ENCODE measurements around the gene NTM. TPM values are rescaled to one million over a fixed set of nuclear protein-coding genes. Genes with fewer than 3 reads are reported as not detected.

NTM gene
- total RNA-seq, 1 donor from 2014 or later = 4.3 TPM

DNA sequence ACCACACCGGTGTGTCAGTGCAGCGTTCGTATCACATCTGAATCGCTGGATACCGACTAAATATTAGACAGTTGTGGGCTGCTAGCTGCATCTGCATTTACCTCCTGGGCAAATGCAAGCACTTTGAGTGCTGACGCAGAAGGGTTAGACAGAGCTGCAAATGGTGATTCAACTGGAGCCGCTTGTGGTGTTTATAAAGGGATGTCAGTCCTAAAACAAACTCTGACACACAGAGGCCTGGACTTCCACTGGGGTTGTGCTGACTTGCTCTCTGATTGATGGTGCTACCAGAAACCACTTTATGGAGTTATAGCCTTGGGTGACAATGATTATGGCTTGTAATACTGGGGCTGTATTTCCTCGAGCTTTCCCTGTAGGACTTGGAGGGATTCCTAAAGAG lies 374.4 kb downstream of the NTM start:
- H3K4me3 Mint-ChIP-seq (ENCODE audit: low read depth) = no peak overlapping the region
- H3K9me3 Mint-ChIP-seq (ENCODE audit: low read depth) = no peaks in the 10 kb centered on the region
- no peaks in the 10 kb centered on the region for H3K36me3 Mint-ChIP-seq (ENCODE audit: insufficient read depth)
- no peak for DNase-seq (ENCODE audit: low spot score, unreplicated experiment)
- H3K27me3 Mint-ChIP-seq = peaks cover 32% of the 10 kb centered on the region
- TF ChIP-seq, protein P1, sequence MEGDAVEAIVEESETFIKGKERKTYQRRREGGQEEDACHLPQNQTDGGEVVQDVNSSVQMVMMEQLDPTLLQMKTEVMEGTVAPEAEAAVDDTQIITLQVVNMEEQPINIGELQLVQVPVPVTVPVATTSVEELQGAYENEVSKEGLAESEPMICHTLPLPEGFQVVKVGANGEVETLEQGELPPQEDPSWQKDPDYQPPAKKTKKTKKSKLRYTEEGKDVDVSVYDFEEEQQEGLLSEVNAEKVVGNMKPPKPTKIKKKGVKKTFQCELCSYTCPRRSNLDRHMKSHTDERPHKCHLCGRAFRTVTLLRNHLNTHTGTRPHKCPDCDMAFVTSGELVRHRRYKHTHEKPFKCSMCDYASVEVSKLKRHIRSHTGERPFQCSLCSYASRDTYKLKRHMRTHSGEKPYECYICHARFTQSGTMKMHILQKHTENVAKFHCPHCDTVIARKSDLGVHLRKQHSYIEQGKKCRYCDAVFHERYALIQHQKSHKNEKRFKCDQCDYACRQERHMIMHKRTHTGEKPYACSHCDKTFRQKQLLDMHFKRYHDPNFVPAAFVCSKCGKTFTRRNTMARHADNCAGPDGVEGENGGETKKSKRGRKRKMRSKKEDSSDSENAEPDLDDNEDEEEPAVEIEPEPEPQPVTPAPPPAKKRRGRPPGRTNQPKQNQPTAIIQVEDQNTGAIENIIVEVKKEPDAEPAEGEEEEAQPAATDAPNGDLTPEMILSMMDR (IDR thresholded peaks at IDR 0.05; ENCODE audit: unreplicated experiment) = no peak
- no peak overlapping the region for H3K27ac Mint-ChIP-seq
- H3K4me1 Mint-ChIP-seq (ENCODE audit: low read depth) = peaks cover 5% of the 10 kb centered on the region

DNA sequence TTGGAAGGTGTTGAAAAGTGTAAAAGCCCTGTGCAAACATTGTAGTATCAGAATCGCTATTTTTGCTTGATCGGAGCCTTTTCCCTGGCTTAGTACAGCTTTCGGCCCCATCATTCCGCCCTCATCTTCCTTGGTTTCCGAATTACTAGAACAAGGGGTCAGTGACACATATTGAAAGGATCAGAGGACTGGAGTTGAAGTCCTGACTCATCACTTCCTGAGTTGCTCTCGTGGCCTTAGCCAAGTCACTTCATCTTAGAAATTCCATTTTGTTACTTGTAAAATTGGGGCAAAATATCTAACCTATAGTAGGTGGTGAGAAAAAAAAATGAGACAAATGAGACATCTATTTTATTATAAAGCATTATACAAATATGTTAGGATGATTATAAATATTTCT lies 375.0 kb downstream of the NTM start:
- Mint-ChIP-seq H3K27me3 (peaks cover 37% of the 10 kb centered on the region), H3K4me3 (ENCODE audit: low read depth) (no peak overlapping the region), H3K27ac (no peak overlapping the region), H3K9me3 (ENCODE audit: low read depth) (no peaks in the 10 kb centered on the region), H3K4me1 (ENCODE audit: low read depth) (peaks cover 2% of the 10 kb centered on the region), H3K36me3 (ENCODE audit: insufficient read depth) (no peaks in the 10 kb centered on the region)
- no peak for DNase-seq (ENCODE audit: low spot score, unreplicated experiment)
- TF ChIP-seq, protein P1 (IDR thresholded peaks at IDR 0.05; ENCODE audit: unreplicated experiment) = no peak

DNA sequence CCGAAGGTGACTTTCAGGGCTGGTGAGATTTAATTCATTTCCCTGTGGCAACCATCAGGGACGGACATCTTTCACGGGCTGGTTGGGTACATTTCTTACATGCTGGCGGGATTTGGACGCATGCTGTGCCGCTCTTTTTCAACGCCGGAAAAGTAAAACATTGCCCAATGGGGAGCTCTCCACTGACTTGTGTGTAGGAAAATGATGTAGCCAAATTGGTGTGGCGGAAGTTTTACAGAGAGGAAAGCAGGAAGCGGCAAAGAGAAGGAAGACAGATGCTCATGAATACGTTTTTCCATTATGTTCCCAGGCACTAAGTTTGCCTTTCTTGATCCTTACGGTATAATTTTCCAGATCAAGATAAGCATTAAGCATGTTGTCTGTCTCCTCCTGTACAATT lies 375.8 kb downstream of the NTM start:
- Mint-ChIP-seq H3K4me3 (ENCODE audit: low read depth) (no peak overlapping the region), H3K27ac (no peak overlapping the region), H3K9me3 (ENCODE audit: low read depth) (no peaks in the 10 kb centered on the region), H3K4me1 (ENCODE audit: low read depth) (no peaks in the 10 kb centered on the region), H3K36me3 (ENCODE audit: insufficient read depth) (no peaks in the 10 kb centered on the region), H3K27me3 (peaks cover 33% of the 10 kb centered on the region)
- TF ChIP-seq, protein P1 (IDR thresholded peaks at IDR 0.05; ENCODE audit: unreplicated experiment) = no peak
- DNase-seq (ENCODE audit: low spot score, unreplicated experiment) = no peak

DNA sequence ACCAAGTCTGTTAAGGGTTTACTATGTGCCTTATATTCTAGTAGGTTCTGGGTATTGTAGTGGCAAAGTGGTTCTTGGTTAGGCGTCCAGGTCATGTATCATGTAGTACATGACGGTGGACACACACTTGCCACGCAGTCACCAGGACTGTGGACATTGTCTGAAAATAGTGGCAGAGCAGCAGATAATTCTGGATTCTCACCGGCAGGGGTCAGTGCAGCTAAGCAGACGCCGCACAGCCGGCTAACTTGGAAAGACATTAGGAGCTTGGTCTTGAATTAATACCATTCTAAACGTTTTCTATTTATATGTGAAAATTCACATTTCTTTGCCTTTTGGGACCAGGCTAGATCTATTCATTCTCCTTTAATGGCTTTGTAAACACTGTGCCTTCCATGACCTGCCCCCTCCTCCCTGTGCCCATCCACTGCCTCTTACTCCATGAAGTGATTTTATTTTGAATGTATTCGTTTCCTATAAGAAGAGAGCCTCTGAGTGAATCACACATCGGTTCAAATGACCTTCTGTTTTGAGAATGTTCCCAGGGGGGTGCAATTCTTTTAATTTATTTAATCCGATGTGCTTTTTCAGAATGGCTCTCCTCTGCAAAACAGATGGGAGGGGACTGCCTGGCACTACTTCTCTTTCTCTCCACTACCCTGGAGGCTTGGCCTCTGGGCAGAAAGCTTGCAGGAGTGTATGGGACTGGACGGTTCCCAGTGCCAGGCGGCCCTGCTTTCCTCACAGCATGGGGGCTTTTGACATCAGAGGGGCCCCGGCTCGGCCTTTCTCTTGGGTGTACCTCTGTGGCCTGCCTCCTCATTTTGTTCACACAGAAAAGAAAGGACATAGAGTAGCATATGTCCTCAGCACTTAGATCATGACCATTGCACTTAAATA lies 378.0 kb downstream of the NTM start:
- H3K4me1 Mint-ChIP-seq (ENCODE audit: low read depth) = no peaks in the 10 kb centered on the region
- H3K27me3 Mint-ChIP-seq = peaks cover 33% of the 10 kb centered on the region
- TF ChIP-seq, protein P1 (IDR thresholded peaks at IDR 0.05; ENCODE audit: unreplicated experiment) = peak; percentile 87
- DNase-seq (ENCODE audit: low spot score, unreplicated experiment) = peak; percentile 47
- no peak overlapping the region for H3K4me3 Mint-ChIP-seq (ENCODE audit: low read depth)
- H3K9me3 Mint-ChIP-seq (ENCODE audit: low read depth) = no peaks in the 10 kb centered on the region
- H3K36me3 Mint-ChIP-seq (ENCODE audit: insufficient read depth) = no peaks in the 10 kb centered on the region
- no peak overlapping the region for H3K27ac Mint-ChIP-seq

DNA sequence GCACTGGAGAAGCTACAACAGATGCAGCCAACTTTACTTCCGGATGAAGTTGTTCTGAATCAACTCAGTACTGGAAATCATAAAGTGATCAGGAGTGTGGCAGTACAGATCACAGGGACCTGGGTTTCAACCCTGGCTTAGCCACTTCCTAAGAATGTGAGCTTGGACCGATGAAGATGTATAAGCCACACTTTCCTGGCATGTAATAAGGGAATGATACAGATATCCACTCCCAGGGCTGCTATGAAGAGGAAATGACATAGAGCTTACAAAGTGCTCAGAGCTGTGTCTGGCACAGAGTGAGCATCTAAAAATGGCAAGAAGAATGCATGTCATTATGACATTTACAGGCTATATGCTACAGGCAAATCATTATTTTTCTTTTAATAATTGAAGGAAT lies 378.7 kb downstream of the NTM start:
- Mint-ChIP-seq H3K4me3 (ENCODE audit: low read depth) (no peak overlapping the region), H3K36me3 (ENCODE audit: insufficient read depth) (no peaks in the 10 kb centered on the region), H3K27me3 (peaks cover 33% of the 10 kb centered on the region), H3K9me3 (ENCODE audit: low read depth) (no peaks in the 10 kb centered on the region), H3K4me1 (ENCODE audit: low read depth) (no peaks in the 10 kb centered on the region), H3K27ac (no peak overlapping the region)
- TF ChIP-seq, protein P1 (IDR thresholded peaks at IDR 0.05; ENCODE audit: unreplicated experiment) = no peak
- DNase-seq (ENCODE audit: low spot score, unreplicated experiment) = no peak
